Natural killer cell (primary cell): ENCODE measurements around the gene HLA-E. TPM values are rescaled to one million over a fixed set of nuclear protein-coding genes. Genes with fewer than 3 reads are reported as not detected.
"Not testable (repeated sequence)": the region's sequence is repeated elsewhere in the genome, so short reads cannot be mapped to it uniquely, and the experiment has no call there.

Experiments
- ATAC-seq, 3 donors: fragments of 150-1000 bp in 2 of 3; fragments of 200-7000 bp in 1 of 3; cut with Tn5 transposase; 1 replicate in 1 of 3; 2 replicates in 2 of 3; pipeline ENCODE4 v1.10.0; 2021; ENCODE audit warnings: mild to moderate bottlenecking in 2 of 3, moderate library complexity in 2 of 3
- DNase-seq, 2 donors: peaks; one replicate each; pipeline versions ENCODE4 v3.0.0 to v3.0.0-alpha.2; 2013 to 2021; ENCODE audit warnings: mixed read lengths in 1 of 2
- H3K27ac ChIP-seq: one replicate; pipeline ENCODE4 v1.5.1; 2013; ENCODE audit warnings: mild to moderate bottlenecking, low read length
- H3K27me3 ChIP-seq: one replicate; pipeline ENCODE4 v1.6.1; 2013; ENCODE audit warnings: low read length; ENCODE audit not compliant: control insufficient read depth, insufficient read depth
- H3K36me3 ChIP-seq: one replicate; pipeline ENCODE4 v1.6.1; 2013; ENCODE audit warnings: low read length; ENCODE audit not compliant: control insufficient read depth, insufficient read depth
- H3K4me1 ChIP-seq: one replicate; pipeline ENCODE4 v1.6.1; 2013; ENCODE audit warnings: low read length; ENCODE audit not compliant: control insufficient read depth, insufficient read depth
- H3K4me3 ChIP-seq: one replicate; pipeline ENCODE4 v1.5.1; 2013; ENCODE audit warnings: low read length
- H3K9me3 ChIP-seq: one replicate; pipeline ENCODE4 v1.6.1; 2013; ENCODE audit warnings: low read length; ENCODE audit not compliant: control insufficient read depth, insufficient read depth
- H3K27ac Mint-ChIP-seq, 2 donors: one replicate each; pipeline ENCODE4 v1.8.0; 2022; ENCODE audit warnings: mild to moderate bottlenecking in 2 of 2, mixed read lengths in 2 of 2, moderate library complexity in 1 of 2
- H3K27me3 Mint-ChIP-seq, 2 donors: one replicate each; pipeline ENCODE4 v1.8.0; 2022; ENCODE audit warnings: low read depth in 2 of 2, mixed read lengths in 2 of 2
- H3K36me3 Mint-ChIP-seq: one replicate; pipeline ENCODE4 v1.8.0; 2022; ENCODE audit warnings: mixed read lengths
- H3K4me1 Mint-ChIP-seq, 2 donors: one replicate each; pipeline ENCODE4 v1.8.0; 2022; ENCODE audit warnings: mixed read lengths in 2 of 2
- H3K4me3 Mint-ChIP-seq: one replicate; pipeline ENCODE4 v1.8.0; 2022; ENCODE audit warnings: mild to moderate bottlenecking, moderate library complexity, mixed read lengths
- H3K9me3 Mint-ChIP-seq, 2 donors: one replicate each; pipeline ENCODE4 v1.8.0; 2022; ENCODE audit warnings: mixed read lengths in 2 of 2
- WGBS: methylation state at CpG from one replicate; pipeline ENCODE4 v1.1.7; 2013; ENCODE audit warnings: missing lambda C conversion rate; ENCODE audit not compliant: insufficient coverage; 5-methylcytosine and 5-hydroxymethylcytosine counted together
- intact Hi-C: fragments of 100-400 bp; cut with micrococcal nuclease; formaldehyde crosslinking; loops from one replicate; pipeline ENCODE4 v1.14.2; 2022
- total RNA-seq, 4 donors: library from RNA; stranded (reverse); fragments of 120-200 nt in 1 of 4; gene quantifications; one replicate each; pipeline versions ENCODE4 v1.2.3 to v1.2.4, GENCODE V29; 2013 to 2022
- TF ChIP-seq, protein P1 (sequence below): fragments of 200-600 bp; IDR thresholded peaks from one replicate; pipeline ENCODE4 v1.8.0; 2022; ENCODE audit warnings: antibody characterized with exemption

HLA-E gene
- total RNA-seq, 3 donors from 2014 or later (not counting 1 experiment from before 2014, with no cell fraction given): 1,807 to 2,048 (median 1,904) TPM

DNA sequence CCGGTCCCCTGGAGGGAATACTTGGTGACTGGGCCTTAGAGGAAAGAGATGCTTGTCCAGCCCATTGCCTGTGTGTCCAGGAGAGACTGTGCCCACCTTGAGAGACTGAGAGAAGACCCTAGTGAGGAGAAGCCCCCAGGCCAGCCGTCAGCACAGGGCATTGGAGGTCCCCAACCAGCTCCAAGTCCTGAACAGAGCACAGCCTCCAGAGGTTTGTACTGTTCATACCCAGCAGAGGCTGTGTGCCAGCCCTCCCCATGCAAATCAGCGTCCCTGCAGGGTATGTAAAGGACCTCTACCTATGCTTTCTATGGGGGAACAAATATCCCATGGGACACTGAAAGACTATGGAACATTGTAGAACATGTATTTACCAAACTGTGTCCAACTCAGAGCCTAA lies 8.4 kb downstream of the HLA-E start:
- TF ChIP-seq, protein P1, sequence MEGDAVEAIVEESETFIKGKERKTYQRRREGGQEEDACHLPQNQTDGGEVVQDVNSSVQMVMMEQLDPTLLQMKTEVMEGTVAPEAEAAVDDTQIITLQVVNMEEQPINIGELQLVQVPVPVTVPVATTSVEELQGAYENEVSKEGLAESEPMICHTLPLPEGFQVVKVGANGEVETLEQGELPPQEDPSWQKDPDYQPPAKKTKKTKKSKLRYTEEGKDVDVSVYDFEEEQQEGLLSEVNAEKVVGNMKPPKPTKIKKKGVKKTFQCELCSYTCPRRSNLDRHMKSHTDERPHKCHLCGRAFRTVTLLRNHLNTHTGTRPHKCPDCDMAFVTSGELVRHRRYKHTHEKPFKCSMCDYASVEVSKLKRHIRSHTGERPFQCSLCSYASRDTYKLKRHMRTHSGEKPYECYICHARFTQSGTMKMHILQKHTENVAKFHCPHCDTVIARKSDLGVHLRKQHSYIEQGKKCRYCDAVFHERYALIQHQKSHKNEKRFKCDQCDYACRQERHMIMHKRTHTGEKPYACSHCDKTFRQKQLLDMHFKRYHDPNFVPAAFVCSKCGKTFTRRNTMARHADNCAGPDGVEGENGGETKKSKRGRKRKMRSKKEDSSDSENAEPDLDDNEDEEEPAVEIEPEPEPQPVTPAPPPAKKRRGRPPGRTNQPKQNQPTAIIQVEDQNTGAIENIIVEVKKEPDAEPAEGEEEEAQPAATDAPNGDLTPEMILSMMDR: no peak
- no peaks in the 10 kb centered on the region for H3K9me3 Mint-ChIP-seq
- no peaks in the 10 kb centered on the region for H3K27me3 Mint-ChIP-seq
- Histone ChIP-seq H3K36me3 (peaks cover 16% of the 10 kb centered on the region), H3K27ac (no peak overlapping the region), H3K4me3 (no peak overlapping the region), H3K27me3 (no peaks in the 10 kb centered on the region), H3K4me1 (peaks cover 50% of the 10 kb centered on the region), H3K9me3 (no peaks in the 10 kb centered on the region)
- ATAC-seq: peak in 1 of 3 donors; percentile 23
- H3K4me3 Mint-ChIP-seq: no peak overlapping the region
- DNase-seq: no peak
- peaks cover 10% of the 10 kb centered on the region for H3K36me3 Mint-ChIP-seq
- peaks cover 53 to 56% of the 10 kb centered on the region in 2 donors for H3K4me1 Mint-ChIP-seq
- peak overlapping the region in 1 of 2 donors; percentile 96 for H3K27ac Mint-ChIP-seq
- 79% methylated on average over 3 of the region's 3 CpGs for WGBS
- intact Hi-C loops: no loop called here

DNA sequence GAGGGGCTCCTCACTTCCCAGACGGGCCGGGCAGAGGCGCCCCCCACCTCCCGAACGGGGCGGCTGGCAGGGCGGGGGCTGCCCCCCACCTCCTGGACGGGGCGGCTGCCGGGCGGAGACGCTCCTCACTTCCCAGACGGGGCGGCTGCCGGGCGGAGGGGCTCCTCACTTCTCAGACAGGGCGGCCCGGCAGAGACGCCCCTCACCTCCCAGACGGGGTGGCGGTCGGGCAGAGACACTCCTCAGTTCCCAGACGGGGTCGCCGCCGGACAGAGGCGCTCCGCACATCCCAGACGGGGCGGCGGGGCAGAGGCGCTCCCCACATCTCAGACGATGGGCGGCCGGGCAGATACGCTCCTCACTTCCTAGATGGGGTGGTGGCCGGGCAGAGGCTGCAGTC lies 9.4 kb downstream of the HLA-E start:
- not testable (repeated sequence) for H3K9me3 Mint-ChIP-seq

DNA sequence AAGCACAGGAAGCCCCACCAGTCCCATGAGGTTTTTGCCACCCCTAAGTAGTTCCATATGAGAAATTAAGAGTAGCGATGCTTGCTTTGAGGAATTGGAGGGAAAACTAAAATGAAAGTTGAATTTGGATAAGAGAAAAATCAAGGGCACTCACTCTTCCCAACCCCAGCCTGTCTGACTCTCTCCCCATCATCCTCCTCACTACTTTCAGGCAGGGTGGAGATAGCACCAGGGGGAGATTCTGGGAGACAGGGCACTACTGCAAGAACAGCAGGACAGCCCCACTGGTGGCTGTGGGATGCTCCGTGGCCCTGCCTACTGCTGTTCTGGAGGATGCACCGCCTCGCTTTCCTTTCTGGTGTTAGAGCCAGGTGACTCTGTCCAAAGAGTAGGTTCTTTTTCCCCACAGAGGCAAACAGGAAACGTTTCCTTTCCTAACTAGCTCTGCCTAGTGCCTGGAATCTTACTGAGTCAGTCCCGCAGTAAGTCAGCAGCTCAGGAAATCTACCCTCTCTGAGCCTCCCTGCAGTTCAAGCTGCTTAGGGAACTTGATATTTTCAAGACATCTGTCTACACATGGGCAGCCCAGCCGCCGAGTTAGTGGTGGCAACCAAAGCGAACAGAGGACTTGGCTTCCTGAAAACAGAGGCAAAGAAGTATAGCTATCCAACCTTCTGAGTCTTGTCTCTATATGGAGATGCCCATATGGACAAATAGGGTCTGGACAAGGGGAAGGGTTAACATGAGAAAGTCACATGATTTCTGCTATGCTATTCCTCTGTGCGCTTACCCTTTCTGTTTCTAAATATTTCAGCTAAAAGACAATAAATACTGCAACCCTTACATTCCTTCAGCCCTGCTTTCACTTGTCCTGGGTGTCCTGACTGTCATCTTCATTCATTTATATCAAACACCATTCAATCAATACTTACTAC lies 11.4 kb downstream of the HLA-E start:
- 46% methylated on average over 9 of the region's 10 CpGs for WGBS
- no peak overlapping the region for H3K27ac ChIP-seq
- H3K9me3 ChIP-seq: no peaks in the 10 kb centered on the region
- H3K4me1 ChIP-seq: peaks cover 22% of the 10 kb centered on the region
- no peak overlapping the region for H3K4me3 Mint-ChIP-seq
- H3K36me3 Mint-ChIP-seq: no peaks in the 10 kb centered on the region
- no peak overlapping the region for H3K27ac Mint-ChIP-seq
- peaks cover 24 to 26% of the 10 kb centered on the region in 2 donors for H3K4me1 Mint-ChIP-seq
- H3K27me3 ChIP-seq: no peaks in the 10 kb centered on the region
- H3K4me3 ChIP-seq: no peak overlapping the region
- intact Hi-C loops: no loop called here
- ATAC-seq (no peak), DNase-seq (peak in 1 of 2 donors; percentile 41)
- no peaks in the 10 kb centered on the region for H3K9me3 Mint-ChIP-seq
- H3K27me3 Mint-ChIP-seq: no peaks in the 10 kb centered on the region
- no peaks in the 10 kb centered on the region for H3K36me3 ChIP-seq
- TF ChIP-seq, protein P1: no peak

More for the DNA sequence above, 9.4 kb downstream of the HLA-E start:
- H3K4me3 ChIP-seq, H3K9me3 ChIP-seq, H3K27me3 ChIP-seq, H3K27me3 Mint-ChIP-seq, ATAC-seq, H3K4me3 Mint-ChIP-seq, H3K36me3 Mint-ChIP-seq, H3K27ac Mint-ChIP-seq, DNase-seq, H3K36me3 ChIP-seq, intact Hi-C loops, H3K27ac ChIP-seq: not testable (repeated sequence)
- H3K4me1 Mint-ChIP-seq: peaks cover 44 to 46% of the 10 kb centered on the region in 2 donors
- peaks cover 41% of the 10 kb centered on the region for H3K4me1 ChIP-seq
- WGBS: 94% methylated on average over 28 of the region's 37 CpGs
